ENCODE data around the gene FAM53C. TPM values are rescaled to one million over a fixed set of nuclear protein-coding genes. Genes with fewer than 3 reads are reported as not detected.

The FAM53C gene
- total and polyA plus RNA-seq, 5 donors from 2014 or later = 20.4 to 57.0 (median 27.9) TPM

DNA sequence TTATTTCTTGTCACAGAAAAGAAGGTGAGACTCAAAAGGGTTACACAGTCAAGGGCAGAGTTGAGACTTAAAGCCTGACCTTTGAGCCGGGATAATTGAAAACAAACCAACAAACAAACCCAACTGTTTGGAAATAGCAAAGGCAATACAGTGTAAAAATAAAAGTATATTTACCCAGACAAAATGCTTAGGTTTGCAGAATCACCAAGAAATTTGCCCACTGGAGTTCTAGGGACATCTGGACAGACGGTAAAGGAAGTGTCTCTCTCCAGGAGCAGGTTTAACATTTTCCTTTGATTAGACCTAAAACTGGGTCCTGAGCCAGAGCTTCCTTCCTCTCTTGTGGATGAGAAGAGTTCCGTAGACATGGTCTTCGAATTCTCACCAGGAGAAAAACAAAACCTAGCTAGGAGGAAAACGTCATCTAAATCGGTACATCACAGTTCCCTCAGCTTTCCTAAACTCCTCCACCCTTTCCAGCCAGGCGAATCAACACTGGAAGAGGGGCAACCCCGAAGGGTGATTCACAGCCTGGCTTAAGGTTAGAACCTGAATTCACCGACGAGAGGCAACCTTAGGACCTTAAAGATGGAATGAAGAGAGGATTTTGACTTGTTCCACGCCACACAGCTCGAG lies 7.1 kb upstream of the FAM53C start:
- Mint-ChIP-seq H3K4me1 (peaks cover 0 to 17% (median 5%) of the 10 kb centered on the region in 4 donors), H3K9me3 (no peaks in the 10 kb centered on the region), H3K4me3 (peak overlapping the region; percentile 77 to 92 (median 83)), H3K27ac (peak overlapping the region in 1 of 3 donors; percentile 13), H3K36me3 (no peaks in the 10 kb centered on the region), H3K27me3 (peaks cover 11% of the 10 kb centered on the region)
- ATAC-seq (ENCODE audit: low read depth in 2 of 2) (no peak), DNase-seq (no peak)
- H3K27me3 ChIP-seq (ENCODE audit: control insufficient read depth, insufficient read depth, low read length) = no peaks in the 10 kb centered on the region
- H3K4me3 ChIP-seq (ENCODE audit: low read depth, low read length) = peak overlapping the region; percentile 94
- no peaks in the 10 kb centered on the region for H3K9me3 ChIP-seq (ENCODE audit: control insufficient read depth in 2 of 2, low read length in 2 of 2)
- H3K36me3 ChIP-seq (ENCODE audit: control insufficient read depth, insufficient read depth, low read length) = no peaks in the 10 kb centered on the region
- H3K4me1 ChIP-seq (ENCODE audit: control insufficient read depth, insufficient read depth, low read length, poor library complexity, severe bottlenecking) = peaks cover 13% of the 10 kb centered on the region
- no peak overlapping the region for H3K27ac ChIP-seq (ENCODE audit: insufficient read depth, low read length, poor library complexity, severe bottlenecking)

DNA sequence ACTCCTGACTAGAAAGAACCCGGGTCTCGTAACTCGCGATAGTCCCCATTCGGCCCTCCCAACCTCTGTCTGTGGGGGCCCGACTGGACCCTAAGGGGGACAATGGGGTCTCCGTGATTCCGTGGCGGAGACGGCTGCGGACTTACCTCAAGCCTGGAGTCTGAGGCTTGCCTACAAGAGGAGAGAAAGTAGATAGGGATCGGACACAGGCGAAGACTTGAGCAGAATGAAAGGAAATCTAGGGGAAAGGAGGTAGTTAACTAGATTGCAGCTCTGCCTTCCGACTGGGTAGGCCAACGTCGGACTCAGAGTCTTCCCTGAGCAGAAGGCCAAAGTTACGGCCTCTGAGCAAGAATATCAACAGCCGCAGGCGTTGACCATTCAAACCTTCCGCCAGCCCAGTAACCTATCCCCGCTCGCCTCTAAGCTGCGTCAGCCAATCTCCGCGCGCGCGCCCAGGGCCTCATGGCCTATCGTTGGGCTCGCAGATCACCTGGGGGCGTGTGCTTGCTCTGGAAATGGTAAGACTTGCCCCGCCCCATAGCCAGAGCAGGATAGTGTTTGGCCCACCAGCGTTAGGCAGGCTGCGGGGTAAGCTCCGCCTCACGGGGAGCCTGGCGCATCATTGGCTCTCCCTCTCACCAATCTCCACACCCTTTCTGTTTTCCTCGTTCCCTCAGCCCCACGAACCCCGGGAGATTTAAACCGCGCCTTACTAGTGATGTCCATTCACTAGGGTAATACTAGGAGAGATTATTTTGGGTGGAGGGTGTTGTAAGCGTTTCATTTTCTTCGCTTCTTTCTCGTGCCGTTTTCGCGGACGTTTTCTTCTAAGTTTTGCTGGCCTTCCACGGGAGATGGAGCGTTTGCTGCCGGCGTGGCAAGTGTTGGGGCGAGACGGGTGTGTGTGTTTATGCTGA lies 6.4 kb upstream of the FAM53C start, which contains the start of gene CDC25C:
Gene CDC25C (minus strand): TSS at position 356 of the 920 bp plus-strand sequence. CDS start 624 bp downstream, outside the sequence.
- Mint-ChIP-seq H3K9me3 (no peaks in the 10 kb centered on the region), H3K27me3 (peaks cover 11% of the 10 kb centered on the region), H3K4me3 (peak within 1 kb of the TSS; percentile 77 to 92 (median 83)), H3K36me3 (no peaks in the 10 kb centered on the region), H3K27ac (peak within 1 kb of the TSS; percentile 13 to 48 (median 28)), H3K4me1 (peaks cover 0 to 18% (median 5%) of the 10 kb centered on the region in 4 donors)
- H3K27ac ChIP-seq (ENCODE audit: insufficient read depth, low read length, poor library complexity, severe bottlenecking) = peak within 1 kb of the TSS; percentile 69
- H3K27me3 ChIP-seq (ENCODE audit: control insufficient read depth, insufficient read depth, low read length) = no peaks in the 10 kb centered on the region
- H3K9me3 ChIP-seq (ENCODE audit: control insufficient read depth in 2 of 2, low read length in 2 of 2) = no peaks in the 10 kb centered on the region
- peaks cover 13% of the 10 kb centered on the region for H3K4me1 ChIP-seq (ENCODE audit: control insufficient read depth, insufficient read depth, low read length, poor library complexity, severe bottlenecking)
- peak within 1 kb of the TSS; percentile 94 for H3K4me3 ChIP-seq (ENCODE audit: low read depth, low read length)
- ATAC-seq (ENCODE audit: low read depth in 2 of 2) (peak; percentile 100), DNase-seq (peak; percentile 97 to 100 (median 97))
- H3K36me3 ChIP-seq (ENCODE audit: control insufficient read depth, insufficient read depth, low read length) = no peaks in the 10 kb centered on the region

- Mint-ChIP-seq H3K4me1 (peaks cover 0 to 40% (median 15%) of the 10 kb centered on the region in 4 donors), H3K9me3 (no peaks in the 10 kb centered on the region), H3K27me3 (peaks cover 11% of the 10 kb centered on the region), H3K4me3 (peak overlapping the region in 2 of 4 donors; percentile 26 to 41), H3K27ac (peak overlapping the region in 1 of 3 donors; percentile 36), H3K36me3 (no peaks in the 10 kb centered on the region)
- ATAC-seq (ENCODE audit: low read depth in 2 of 2) = no peak
- Histone ChIP-seq H3K9me3 (ENCODE audit: control insufficient read depth in 2 of 2, low read length in 2 of 2) (no peaks in the 10 kb centered on the region), H3K27ac (ENCODE audit: insufficient read depth, low read length, poor library complexity, severe bottlenecking) (no peak overlapping the region), H3K4me3 (ENCODE audit: low read depth, low read length) (no peak overlapping the region), H3K4me1 (ENCODE audit: control insufficient read depth, insufficient read depth, low read length, poor library complexity, severe bottlenecking) (peaks cover 36% of the 10 kb centered on the region), H3K27me3 (ENCODE audit: control insufficient read depth, insufficient read depth, low read length) (no peaks in the 10 kb centered on the region), H3K36me3 (ENCODE audit: control insufficient read depth, insufficient read depth, low read length) (no peaks in the 10 kb centered on the region)
- no peak for DNase-seq
Measured at GRCh38 chr5:138334867-138335447, 3.1 kb upstream of the FAM53C start.

GRCh38 chr5:138336952-138337684 lies 948 bp upstream of the FAM53C start:
- Mint-ChIP-seq H3K4me1 (peaks cover 0 to 46% (median 27%) of the 10 kb centered on the region in 4 donors), H3K36me3 (peaks cover 8% of the 10 kb centered on the region), H3K27me3 (peaks cover 6% of the 10 kb centered on the region), H3K27ac (peak overlapping the region; percentile 99 to 100 (median 100)), H3K9me3 (no peaks in the 10 kb centered on the region), H3K4me3 (peak overlapping the region; percentile 78 to 93 (median 92))
- Histone ChIP-seq H3K4me1 (ENCODE audit: control insufficient read depth, insufficient read depth, low read length, poor library complexity, severe bottlenecking) (peaks cover 29% of the 10 kb centered on the region), H3K9me3 (ENCODE audit: control insufficient read depth in 2 of 2, low read length in 2 of 2) (no peaks in the 10 kb centered on the region), H3K36me3 (ENCODE audit: control insufficient read depth, insufficient read depth, low read length) (peaks cover 9% of the 10 kb centered on the region), H3K27me3 (ENCODE audit: control insufficient read depth, insufficient read depth, low read length) (no peaks in the 10 kb centered on the region), H3K27ac (ENCODE audit: insufficient read depth, low read length, poor library complexity, severe bottlenecking) (peak overlapping the region; percentile 87), H3K4me3 (ENCODE audit: low read depth, low read length) (peak overlapping the region; percentile 65)
- DNase-seq = peak in 1 of 3 donors; percentile 63
- ATAC-seq (ENCODE audit: low read depth in 2 of 2) = peak; percentile 2

- H3K27me3 ChIP-seq (ENCODE audit: control insufficient read depth, insufficient read depth, low read length) = no peaks in the 10 kb centered on the region
- Mint-ChIP-seq H3K27me3 (peaks cover 5% of the 10 kb centered on the region), H3K4me1 (peaks cover 5 to 45% (median 26%) of the 10 kb centered on the region in 4 donors), H3K27ac (peak overlapping the region; percentile 84 to 95 (median 94)), H3K36me3 (peaks cover 11% of the 10 kb centered on the region), H3K9me3 (no peaks in the 10 kb centered on the region), H3K4me3 (peak overlapping the region; percentile 92 to 99 (median 94))
- ATAC-seq (ENCODE audit: low read depth in 2 of 2) (no peak), DNase-seq (no peak)
- peaks cover 11% of the 10 kb centered on the region for H3K36me3 ChIP-seq (ENCODE audit: control insufficient read depth, insufficient read depth, low read length)
- peaks cover 27% of the 10 kb centered on the region for H3K4me1 ChIP-seq (ENCODE audit: control insufficient read depth, insufficient read depth, low read length, poor library complexity, severe bottlenecking)
- H3K9me3 ChIP-seq (ENCODE audit: control insufficient read depth in 2 of 2, low read length in 2 of 2) = no peaks in the 10 kb centered on the region
- peak overlapping the region; percentile 81 for H3K4me3 ChIP-seq (ENCODE audit: low read depth, low read length)
- peak overlapping the region; percentile 87 for H3K27ac ChIP-seq (ENCODE audit: insufficient read depth, low read length, poor library complexity, severe bottlenecking)
Measured at GRCh38 chr5:138338411-138339090, 485 bp downstream of the FAM53C start.

GRCh38 chr5:138339091-138339456 lies 1.0 kb downstream of the FAM53C start:
- no peaks in the 10 kb centered on the region for H3K9me3 ChIP-seq (ENCODE audit: control insufficient read depth in 2 of 2, low read length in 2 of 2)
- H3K27ac ChIP-seq (ENCODE audit: insufficient read depth, low read length, poor library complexity, severe bottlenecking) = peak overlapping the region; percentile 87
- Mint-ChIP-seq H3K36me3 (peaks cover 16% of the 10 kb centered on the region), H3K4me1 (peaks cover 5 to 45% (median 28%) of the 10 kb centered on the region in 4 donors), H3K27ac (peak overlapping the region; percentile 84 to 95 (median 94)), H3K27me3 (peaks cover 5% of the 10 kb centered on the region), H3K4me3 (peak overlapping the region; percentile 92 to 99 (median 94)), H3K9me3 (no peaks in the 10 kb centered on the region)
- H3K27me3 ChIP-seq (ENCODE audit: control insufficient read depth, insufficient read depth, low read length) = no peaks in the 10 kb centered on the region
- H3K4me1 ChIP-seq (ENCODE audit: control insufficient read depth, insufficient read depth, low read length, poor library complexity, severe bottlenecking) = peaks cover 27% of the 10 kb centered on the region
- peak overlapping the region; percentile 81 for H3K4me3 ChIP-seq (ENCODE audit: low read depth, low read length)
- H3K36me3 ChIP-seq (ENCODE audit: control insufficient read depth, insufficient read depth, low read length) = peaks cover 16% of the 10 kb centered on the region
- DNase-seq = peak in 1 of 3 donors; percentile 18
- ATAC-seq (ENCODE audit: low read depth in 2 of 2) = no peak

All from CD4-positive, CD25-positive, alpha-beta regulatory T cell (primary cell).